Fibroblast of villous mesenchyme (primary cell): ENCODE data around the gene GRM7. TPM values are rescaled to one million over a fixed set of nuclear protein-coding genes. Genes with fewer than 3 reads are reported as not detected.

Experiments
- DNase-seq: peaks from one replicate; pipeline ENCODE4 v3.0.0-alpha.2; 2010; ENCODE audit warnings: low read depth
- H3K4me3 ChIP-seq: 2 replicates; pipeline ENCODE4 v1.5.1; 2011; ENCODE audit warnings: low read depth, mild to moderate bottlenecking, low read length
- total RNA-seq: library from RNA; depleted of rRNA; stranded (reverse); fragments of >200 nt; gene quantifications from 2 replicates; pipeline ENCODE4 v1.2.3, GENCODE V29; 2012
- TF ChIP-seq, protein P1 (sequence below): IDR thresholded peaks from 2 replicates; pipeline ENCODE4 v1.5.1; 2012; ENCODE audit warnings: low read depth, mild to moderate bottlenecking, low read length; ENCODE audit not compliant: insufficient read depth

Gene GRM7
- total RNA-seq, 1 donor = not detected

DNA sequence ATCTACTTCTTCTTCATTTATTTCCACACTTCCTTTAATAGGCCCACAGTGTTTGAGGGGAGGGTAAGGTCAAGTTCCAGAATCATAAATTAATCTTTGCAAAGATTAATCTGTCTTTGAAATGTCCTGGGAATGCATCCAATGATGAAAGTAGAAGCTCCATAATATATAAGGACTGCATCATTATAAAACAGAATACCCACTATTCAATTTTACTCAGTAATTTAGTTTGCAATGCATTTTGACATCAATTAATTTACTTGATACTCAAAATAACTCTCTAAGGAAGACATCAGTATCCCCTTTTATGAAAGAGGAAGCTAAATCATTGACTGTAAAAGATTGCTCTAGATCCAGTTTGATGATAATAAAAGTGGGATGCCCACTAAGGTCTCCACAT lies 777.2 kb downstream of the GRM7 start:
- DNase-seq = no peak
- no peak overlapping the region for H3K4me3 ChIP-seq

DNA sequence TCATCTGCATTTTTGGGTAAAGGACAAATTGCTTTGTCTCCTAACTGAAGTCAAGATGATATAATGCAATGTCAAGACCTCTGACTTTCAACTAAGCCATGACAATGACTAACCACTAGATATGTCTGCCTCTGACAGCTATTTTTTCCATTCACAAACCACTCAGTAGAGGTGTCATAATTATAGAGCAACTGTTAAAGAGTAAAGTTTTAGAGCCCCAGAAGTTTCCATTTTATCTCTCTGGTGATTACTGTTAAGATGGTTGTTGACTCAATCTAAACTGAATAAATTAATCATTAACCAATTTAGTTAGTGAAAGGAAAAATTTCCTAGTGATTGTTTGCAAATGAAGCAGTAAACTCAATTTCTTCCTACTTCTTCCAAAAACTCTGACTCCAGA lies 779.9 kb downstream of the GRM7 start:
- no peak overlapping the region for H3K4me3 ChIP-seq
- TF ChIP-seq, protein P1, sequence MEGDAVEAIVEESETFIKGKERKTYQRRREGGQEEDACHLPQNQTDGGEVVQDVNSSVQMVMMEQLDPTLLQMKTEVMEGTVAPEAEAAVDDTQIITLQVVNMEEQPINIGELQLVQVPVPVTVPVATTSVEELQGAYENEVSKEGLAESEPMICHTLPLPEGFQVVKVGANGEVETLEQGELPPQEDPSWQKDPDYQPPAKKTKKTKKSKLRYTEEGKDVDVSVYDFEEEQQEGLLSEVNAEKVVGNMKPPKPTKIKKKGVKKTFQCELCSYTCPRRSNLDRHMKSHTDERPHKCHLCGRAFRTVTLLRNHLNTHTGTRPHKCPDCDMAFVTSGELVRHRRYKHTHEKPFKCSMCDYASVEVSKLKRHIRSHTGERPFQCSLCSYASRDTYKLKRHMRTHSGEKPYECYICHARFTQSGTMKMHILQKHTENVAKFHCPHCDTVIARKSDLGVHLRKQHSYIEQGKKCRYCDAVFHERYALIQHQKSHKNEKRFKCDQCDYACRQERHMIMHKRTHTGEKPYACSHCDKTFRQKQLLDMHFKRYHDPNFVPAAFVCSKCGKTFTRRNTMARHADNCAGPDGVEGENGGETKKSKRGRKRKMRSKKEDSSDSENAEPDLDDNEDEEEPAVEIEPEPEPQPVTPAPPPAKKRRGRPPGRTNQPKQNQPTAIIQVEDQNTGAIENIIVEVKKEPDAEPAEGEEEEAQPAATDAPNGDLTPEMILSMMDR = no peak
- no peak for DNase-seq

More for the DNA sequence above, 777.2 kb downstream of the GRM7 start:
- TF ChIP-seq, protein P1 = no peak

DNA sequence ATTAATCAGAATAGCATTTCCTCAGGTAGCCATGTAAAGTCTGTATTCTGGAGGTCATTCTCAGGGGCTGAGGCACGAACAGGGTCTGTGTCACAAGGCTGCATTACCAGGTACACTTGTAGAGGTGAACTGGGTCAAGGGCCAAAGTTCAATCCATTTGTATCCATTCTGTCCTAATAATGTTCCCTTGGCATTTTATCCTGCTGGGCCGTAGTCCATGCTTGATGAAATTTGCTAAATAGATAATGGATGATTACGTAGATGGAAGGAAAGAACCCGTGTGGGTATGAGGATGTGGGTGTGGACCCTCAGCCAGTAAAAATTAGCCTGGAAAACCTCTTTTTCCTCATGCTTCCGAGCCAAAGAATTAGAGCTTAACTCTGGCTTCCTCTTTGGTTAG lies 785.9 kb downstream of the GRM7 start:
- no peak for DNase-seq
- no peak overlapping the region for H3K4me3 ChIP-seq
- TF ChIP-seq, protein P1 = no peak

DNA sequence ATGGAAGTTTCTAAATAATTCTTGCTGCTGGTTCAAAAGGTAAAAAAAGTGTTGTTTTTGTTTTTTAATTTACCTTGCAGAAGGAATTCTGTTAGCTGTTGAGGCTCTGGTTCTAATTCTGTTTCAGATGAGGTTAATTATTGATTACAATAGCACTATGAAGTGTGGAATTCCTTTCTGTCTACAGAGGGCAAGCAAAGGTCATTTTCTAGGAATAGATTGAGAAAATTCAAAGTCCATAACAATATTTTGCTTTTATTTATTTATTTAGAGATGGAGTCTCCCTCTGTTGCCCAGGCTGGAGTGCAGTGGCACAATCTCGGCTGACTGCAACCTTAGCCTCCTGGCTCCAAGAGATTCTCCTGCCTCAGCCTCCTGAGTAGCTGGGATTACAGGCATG lies 789.6 kb downstream of the GRM7 start:
- H3K4me3 ChIP-seq = no peak overlapping the region
- TF ChIP-seq, protein P1 = no peak
- DNase-seq = no peak

DNA sequence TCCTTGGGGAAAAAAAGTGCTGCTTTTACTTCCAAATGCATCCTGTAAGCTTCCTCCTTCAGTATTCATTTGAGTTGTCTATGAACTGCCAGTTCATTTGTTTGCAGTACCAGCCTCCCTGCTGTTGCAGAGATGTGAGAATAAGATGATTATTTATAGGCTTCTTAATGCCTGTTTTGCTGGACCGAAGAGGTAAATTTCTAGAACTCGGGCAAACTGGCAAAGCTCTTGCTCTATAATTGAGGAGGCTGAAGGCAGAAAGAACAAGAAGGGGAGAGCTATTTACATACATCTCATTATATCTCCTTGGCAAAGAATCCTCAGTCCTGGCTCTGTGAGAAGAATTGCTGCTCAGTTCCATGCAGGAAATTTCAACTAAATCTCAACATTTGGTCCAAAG lies 790.4 kb downstream of the GRM7 start:
- TF ChIP-seq, protein P1 = no peak
- DNase-seq = no peak
- H3K4me3 ChIP-seq = no peak overlapping the region

DNA sequence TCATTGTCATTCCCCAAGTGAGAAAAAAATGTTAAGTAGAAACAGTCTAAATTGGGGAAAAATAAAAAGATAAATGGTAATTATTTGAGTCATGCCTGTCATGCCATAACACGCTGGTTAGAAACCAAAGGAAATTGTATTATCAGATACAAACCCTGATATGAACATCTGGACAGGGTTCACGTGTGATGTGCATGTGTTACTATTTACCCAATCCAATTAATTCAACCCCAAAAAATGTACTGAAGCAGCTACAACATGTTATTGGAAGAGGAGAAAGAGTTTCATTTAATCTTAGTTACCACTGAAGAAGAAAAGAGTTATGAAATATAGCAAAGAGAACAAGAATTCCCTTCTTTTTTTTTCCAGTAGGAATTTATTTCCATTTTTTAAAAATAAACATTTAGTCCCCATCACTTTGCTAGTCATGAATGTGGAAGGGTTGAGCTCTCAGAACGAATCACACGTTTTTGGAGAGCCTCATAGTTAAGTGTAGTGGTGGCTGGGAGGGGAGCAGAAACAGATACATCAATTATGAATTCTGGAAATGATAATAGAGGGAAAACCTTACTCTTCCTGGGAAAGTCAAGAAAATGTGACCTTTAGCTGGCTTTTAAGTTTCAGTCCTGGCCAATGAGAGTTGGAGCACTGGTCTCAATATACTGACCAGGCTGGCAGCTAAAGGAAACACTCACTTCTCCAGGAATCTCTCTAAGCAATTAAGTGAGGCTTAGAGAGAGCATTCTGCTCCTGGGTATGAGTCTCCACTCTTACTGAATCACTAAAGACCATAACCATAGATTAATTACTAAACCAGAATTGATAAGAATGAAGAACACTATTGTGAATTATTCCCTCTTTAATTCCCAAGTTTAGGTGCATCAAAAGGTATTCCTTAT lies 796.5 kb downstream of the GRM7 start:
- no peak for DNase-seq
- TF ChIP-seq, protein P1 = no peak
- no peak overlapping the region for H3K4me3 ChIP-seq

DNA sequence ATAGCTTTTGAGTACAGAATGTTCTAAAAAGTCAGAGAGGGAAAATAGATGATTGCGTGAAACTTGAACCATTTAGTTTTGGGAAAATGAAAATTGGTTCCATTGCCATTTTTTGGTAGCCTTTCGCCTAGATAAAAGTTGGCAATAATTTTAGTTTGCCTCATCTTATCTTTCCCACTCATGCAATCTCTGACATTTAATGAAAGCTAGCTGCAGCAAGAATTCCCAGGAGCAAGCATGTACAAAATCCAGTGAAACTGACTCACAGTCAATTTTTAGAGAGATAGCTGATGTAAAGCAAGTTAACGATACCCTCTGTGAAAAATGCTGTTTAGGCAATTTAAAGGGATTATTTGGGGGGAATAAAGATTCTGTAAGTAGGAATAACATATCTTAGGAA lies 797.4 kb downstream of the GRM7 start:
- no peak for DNase-seq
- no peak overlapping the region for H3K4me3 ChIP-seq
- TF ChIP-seq, protein P1 = no peak
